HTR-8/SVneo (cell line): ENCODE data around the gene FGF12.

Experiments
- DNase-seq: peaks from one replicate; pipeline ENCODE4 v3.0.0; 2011; ENCODE audit warnings: low spot score, mixed read lengths; ENCODE audit not compliant: insufficient read length
- FAIRE-seq: peaks from 2 replicates; lab custom pipeline; 2011; peaks lifted over from hg19 to GRCh38; lab: Jason Lieb, UNC

The FGF12 gene

GRCh38 chr3:192169332-192169915, 557.9 kb downstream of the FGF12 start:
- DNase-seq = no peak
- FAIRE-seq = peak; percentile 16

- DNase-seq = no peak
- FAIRE-seq = no peak
Observed at GRCh38 chr3:192168202-192168601, 559.1 kb downstream of the FGF12 start.

- no peak for DNase-seq
- no peak for FAIRE-seq
Observed at GRCh38 chr3:192165552-192165951, 561.8 kb downstream of the FGF12 start.

GRCh38 chr3:192161661-192162060, 565.7 kb downstream of the FGF12 start:
- no peak for DNase-seq
- no peak for FAIRE-seq

GRCh38 chr3:192156382-192156781, 571.0 kb downstream of the FGF12 start:
- FAIRE-seq = no peak

GRCh38 chr3:192155194-192155593, 572.1 kb downstream of the FGF12 start:
- DNase-seq (no peak), FAIRE-seq (no peak)

More at GRCh38 chr3:192156382-192156781, 571.0 kb downstream of the FGF12 start:
- no peak for DNase-seq

GRCh38 chr3:192133271-192133670, 594.1 kb downstream of the FGF12 start:
- no peak for FAIRE-seq
- no peak for DNase-seq

- DNase-seq (peak; percentile 22), FAIRE-seq (peak; percentile 74)
Observed at GRCh38 chr3:192130534-192131132, 596.7 kb downstream of the FGF12 start.

- DNase-seq = no peak
- FAIRE-seq = no peak
Observed at GRCh38 chr3:192129586-192129985, 597.8 kb downstream of the FGF12 start.

- FAIRE-seq = no peak
- DNase-seq = no peak
Observed at GRCh38 chr3:192128922-192129321, 598.4 kb downstream of the FGF12 start.

- FAIRE-seq = no peak
- no peak for DNase-seq
Observed at GRCh38 chr3:192128060-192128459, 599.3 kb downstream of the FGF12 start.

- FAIRE-seq (no peak), DNase-seq (no peak)
Observed at GRCh38 chr3:192122832-192123594, 604.3 kb downstream of the FGF12 start.

- no peak for FAIRE-seq
- no peak for DNase-seq
Observed at GRCh38 chr3:192121923-192122322, 605.4 kb downstream of the FGF12 start.

- DNase-seq (no peak), FAIRE-seq (no peak)
Observed at GRCh38 chr3:192108820-192109219, 618.5 kb downstream of the FGF12 start.

- DNase-seq (no peak), FAIRE-seq (no peak)
Observed at GRCh38 chr3:192106543-192106942, 620.8 kb downstream of the FGF12 start.

GRCh38 chr3:192092388-192093005, 634.8 kb downstream of the FGF12 start:
- no peak for DNase-seq
- FAIRE-seq = no peak

- FAIRE-seq = no peak
- DNase-seq = peak; percentile 19
Observed at GRCh38 chr3:192091831-192092230, 635.5 kb downstream of the FGF12 start.

- DNase-seq (no peak), FAIRE-seq (peak; percentile 28)
Observed at GRCh38 chr3:192090586-192090985, 636.8 kb downstream of the FGF12 start.
